Measurements from ENCODE around the gene IFIT1.
"Not testable (repeated sequence)": the region's sequence is repeated elsewhere in the genome, so short reads cannot be mapped to it uniquely, and the experiment has no call there.

The IFIT1 gene

DNA sequence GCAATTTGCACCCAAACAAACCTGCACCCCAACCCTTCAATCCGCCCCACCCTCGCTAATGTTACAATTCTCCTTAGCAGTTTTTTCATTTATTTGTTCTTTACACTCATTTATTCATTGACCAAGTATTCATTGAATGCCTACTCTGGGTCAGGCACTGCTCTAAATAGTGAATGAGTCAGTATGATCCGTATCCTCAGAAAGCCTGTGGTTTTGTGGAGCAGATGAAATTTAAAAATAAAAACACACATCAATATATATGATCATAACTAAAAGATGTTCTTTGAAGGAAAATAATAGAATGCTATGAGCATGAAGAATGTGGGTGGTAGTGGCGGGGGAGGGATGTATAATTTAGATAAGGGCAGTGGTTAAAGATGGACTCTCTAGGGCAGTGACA is 35.2 kb downstream of the IFIT1 start:
- in situ Hi-C loops (cut with MboI; ENCODE audit: low sequenced_read_pairs), result loop anchor here (10.0 kb wide), 1 partner anchor 127 kb away; no protein-coding TSS in a partner anchor

DNA sequence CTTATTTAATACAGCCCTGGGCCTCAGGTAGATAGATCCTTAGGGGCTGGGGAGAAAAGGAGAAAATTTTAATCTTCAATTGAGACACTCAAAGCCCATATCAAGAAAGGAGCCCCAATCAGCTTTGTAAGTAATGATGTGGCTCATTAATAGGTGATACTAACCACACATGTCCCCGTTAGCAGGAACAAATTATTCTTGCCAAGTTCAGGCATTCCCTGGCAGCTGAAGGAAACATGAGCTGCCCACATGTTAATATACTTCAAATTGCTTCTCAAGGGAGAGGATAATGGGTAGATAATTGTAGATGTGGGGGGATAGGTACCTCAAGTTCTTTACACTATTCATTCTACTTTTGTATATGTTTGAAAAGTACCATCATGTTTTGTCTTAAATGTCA is 36.5 kb downstream of the IFIT1 start:
- in situ Hi-C loops (cut with MboI; ENCODE audit: low sequenced_read_pairs), result loop anchor here (10.0 kb wide), 1 partner anchor 126 kb away; no protein-coding TSS in a partner anchor

DNA sequence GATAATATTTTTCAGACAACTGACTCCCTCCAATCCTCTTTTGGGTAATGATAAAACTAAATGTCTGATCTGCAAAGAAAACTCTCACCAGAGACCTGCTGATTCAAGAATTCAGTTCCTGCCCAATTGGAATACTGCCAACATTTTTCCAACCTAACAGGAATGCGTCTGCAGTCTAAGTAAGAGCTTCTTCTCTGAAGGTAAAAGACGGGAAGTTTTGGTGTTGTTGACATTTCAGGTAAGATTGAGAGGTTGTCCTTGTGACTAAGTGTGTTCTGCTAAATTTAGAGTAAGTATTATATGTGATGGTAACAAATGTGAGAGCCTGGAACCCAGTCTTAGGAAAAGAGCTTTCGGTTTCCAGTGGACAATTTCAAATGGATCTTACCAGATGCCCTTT is 39.6 kb downstream of the IFIT1 start:
- in situ Hi-C loops (cut with MboI; ENCODE audit: low sequenced_read_pairs), result no loop called here

- in situ Hi-C loops (cut with MboI; ENCODE audit: low sequenced_read_pairs), result no loop called here
Measured at GRCh38 chr10:89438525-89438924, 46.1 kb downstream of the IFIT1 start.

DNA sequence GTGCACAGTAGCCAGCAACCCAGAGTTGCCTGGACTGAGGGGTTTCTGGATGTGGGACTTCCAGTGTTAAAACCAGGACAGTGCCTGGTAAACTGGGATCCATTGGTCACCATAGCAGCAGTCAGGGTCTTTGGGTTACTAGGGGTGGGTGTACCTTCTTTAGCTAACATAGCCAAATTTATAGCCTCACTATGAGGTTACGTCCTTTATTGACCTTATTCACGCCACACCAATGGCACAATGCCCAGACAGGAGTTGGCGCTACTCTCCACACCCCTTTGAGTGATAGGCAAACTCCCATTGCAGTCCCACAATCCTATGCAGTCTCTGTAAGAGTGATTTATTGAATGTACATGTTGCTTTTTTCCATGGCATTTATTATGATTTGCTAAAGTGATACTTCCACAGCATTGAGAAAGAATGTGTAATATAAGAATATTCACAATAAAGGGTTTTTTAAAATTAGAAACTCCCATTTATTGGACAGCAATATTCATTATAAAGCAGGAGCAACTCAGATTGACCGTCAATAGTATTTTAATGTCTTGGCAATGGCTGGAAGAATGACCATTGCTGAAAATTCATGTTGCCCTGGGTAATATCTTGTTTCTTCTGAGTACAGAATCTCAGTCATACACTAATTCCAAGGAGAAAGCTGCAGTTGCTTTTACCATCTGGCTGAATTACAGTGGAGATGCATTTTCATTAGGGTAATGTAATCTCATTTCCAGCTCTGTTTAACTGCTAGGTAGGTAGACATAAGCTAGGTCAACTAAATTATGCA is 48.0 kb downstream of the IFIT1 start:
- in situ Hi-C loops (cut with MboI; ENCODE audit: low sequenced_read_pairs), result no loop called here

DNA sequence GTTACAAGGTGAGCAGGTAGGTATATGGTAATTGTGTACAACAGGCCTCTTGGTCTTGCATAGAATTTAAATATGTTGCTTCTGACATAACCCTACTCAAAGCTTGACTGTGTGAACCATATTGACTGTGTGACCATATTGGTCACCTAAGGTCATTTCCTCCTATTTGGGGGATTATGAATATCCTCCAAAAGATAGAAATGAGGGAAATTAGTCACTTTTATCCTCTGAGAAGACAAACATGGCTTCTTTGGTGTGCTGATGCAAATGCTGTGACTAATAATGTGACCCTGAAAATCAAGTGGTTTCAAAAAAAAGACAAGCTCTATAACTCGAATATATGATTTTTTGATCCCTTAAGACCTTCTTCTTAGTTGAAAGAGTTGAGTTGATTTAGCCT is 49.9 kb downstream of the IFIT1 start:
- in situ Hi-C loops (cut with MboI; ENCODE audit: low sequenced_read_pairs), result no loop called here

DNA sequence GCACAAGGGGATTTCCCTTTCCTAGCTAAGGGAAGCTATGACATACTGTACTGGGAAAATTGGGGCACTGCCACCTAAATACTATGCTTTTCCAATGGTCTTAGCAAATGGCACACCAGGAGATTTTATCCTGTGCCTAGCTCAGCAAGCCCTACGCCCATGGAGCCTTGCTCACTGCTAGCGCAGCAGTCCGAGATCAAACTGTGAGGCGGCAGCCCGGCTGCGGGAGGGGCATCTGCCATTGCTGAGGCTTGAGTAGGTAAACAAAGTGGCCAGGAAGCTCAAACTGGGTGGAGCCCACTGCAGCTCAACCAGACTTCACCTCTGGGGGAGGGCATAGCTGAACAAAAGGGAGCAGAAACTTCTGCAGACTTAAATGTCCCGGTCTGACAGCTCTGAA is 52.4 kb downstream of the IFIT1 start:
- in situ Hi-C loops (cut with MboI; ENCODE audit: low sequenced_read_pairs), result not testable (repeated sequence)

- in situ Hi-C loops (cut with MboI; ENCODE audit: low sequenced_read_pairs), result no loop called here
Measured at GRCh38 chr10:89450901-89451300, 58.5 kb downstream of the IFIT1 start.

GRCh38 chr10:89452193-89452592 is 59.8 kb downstream of the IFIT1 start:
- in situ Hi-C loops (cut with MboI; ENCODE audit: low sequenced_read_pairs), result no loop called here

GRCh38 chr10:89454561-89455347 is 62.3 kb downstream of the IFIT1 start:
- in situ Hi-C loops (cut with MboI; ENCODE audit: low sequenced_read_pairs), result no loop called here
